ENCODE results near the gene ADAT1. TPM values are rescaled to one million over a fixed set of nuclear protein-coding genes. Genes with fewer than 3 reads are reported as not detected.

The ADAT1 gene
- total RNA-seq, 2 experiments from 2014 or later: 46.7 to 47.6 TPM

DNA sequence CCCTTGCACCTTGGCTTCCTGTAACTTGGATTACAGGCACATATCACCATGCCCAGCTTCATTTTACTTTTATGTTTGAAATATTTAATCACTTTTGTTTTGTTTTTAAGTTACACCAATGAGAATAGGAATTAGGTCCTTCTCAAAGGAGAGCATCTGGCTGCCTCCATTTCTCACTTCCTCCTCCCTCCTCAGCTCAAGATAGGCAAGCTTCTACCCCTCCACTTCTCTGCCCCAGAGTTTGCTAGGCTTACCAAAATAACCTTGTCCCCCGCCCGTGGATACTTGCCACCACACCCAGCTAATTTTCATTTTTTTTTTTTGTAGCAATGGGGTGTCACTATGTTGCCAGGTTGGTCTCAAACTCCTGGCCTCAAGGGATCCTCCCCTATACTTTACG, 39.0 kb downstream of the ADAT1 start:
- Mint-ChIP-seq H3K4me3 (no peak overlapping the region), H3K9me3 (no peaks in the 10 kb centered on the region), H3K4me1 (ENCODE audit: low read depth) (no peaks in the 10 kb centered on the region), H3K36me3 (ENCODE audit: low read depth) (peaks cover 28% of the 10 kb centered on the region), H3K27ac (no peak overlapping the region), H3K27me3 (no peaks in the 10 kb centered on the region)
- ChIA-PET CTCF (no interaction called here), POLR2A (no interaction called here)
- intact Hi-C loops (cut with DNase I, micrococcal nuclease): no loop called here
- ATAC-seq (ENCODE audit: poor library complexity): no peak
- Histone ChIP-seq H3K36me3 (ENCODE audit: insufficient read depth, low read length) (peaks cover 11% of the 10 kb centered on the region), H3K27ac (ENCODE audit: low read depth in 1 of 2, low read length in 2 of 2) (no peak overlapping the region), H3K27me3 (ENCODE audit: control insufficient read depth in 1 of 2, insufficient read depth in 2 of 2, low read length in 2 of 2) (no peaks in the 10 kb centered on the region), H3K9me3 (ENCODE audit: control insufficient read depth in 1 of 2, insufficient read depth in 1 of 2, low read length in 2 of 2) (no peaks in the 10 kb centered on the region), H3K4me3 (ENCODE audit: low read length) (no peak overlapping the region), H3K4me1 (ENCODE audit: insufficient read depth, low read length) (no peaks in the 10 kb centered on the region)
- DNase-seq: no peak
- TF ChIP-seq, protein P1, sequence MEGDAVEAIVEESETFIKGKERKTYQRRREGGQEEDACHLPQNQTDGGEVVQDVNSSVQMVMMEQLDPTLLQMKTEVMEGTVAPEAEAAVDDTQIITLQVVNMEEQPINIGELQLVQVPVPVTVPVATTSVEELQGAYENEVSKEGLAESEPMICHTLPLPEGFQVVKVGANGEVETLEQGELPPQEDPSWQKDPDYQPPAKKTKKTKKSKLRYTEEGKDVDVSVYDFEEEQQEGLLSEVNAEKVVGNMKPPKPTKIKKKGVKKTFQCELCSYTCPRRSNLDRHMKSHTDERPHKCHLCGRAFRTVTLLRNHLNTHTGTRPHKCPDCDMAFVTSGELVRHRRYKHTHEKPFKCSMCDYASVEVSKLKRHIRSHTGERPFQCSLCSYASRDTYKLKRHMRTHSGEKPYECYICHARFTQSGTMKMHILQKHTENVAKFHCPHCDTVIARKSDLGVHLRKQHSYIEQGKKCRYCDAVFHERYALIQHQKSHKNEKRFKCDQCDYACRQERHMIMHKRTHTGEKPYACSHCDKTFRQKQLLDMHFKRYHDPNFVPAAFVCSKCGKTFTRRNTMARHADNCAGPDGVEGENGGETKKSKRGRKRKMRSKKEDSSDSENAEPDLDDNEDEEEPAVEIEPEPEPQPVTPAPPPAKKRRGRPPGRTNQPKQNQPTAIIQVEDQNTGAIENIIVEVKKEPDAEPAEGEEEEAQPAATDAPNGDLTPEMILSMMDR (IDR thresholded peaks at IDR 0.05): no peak

DNA sequence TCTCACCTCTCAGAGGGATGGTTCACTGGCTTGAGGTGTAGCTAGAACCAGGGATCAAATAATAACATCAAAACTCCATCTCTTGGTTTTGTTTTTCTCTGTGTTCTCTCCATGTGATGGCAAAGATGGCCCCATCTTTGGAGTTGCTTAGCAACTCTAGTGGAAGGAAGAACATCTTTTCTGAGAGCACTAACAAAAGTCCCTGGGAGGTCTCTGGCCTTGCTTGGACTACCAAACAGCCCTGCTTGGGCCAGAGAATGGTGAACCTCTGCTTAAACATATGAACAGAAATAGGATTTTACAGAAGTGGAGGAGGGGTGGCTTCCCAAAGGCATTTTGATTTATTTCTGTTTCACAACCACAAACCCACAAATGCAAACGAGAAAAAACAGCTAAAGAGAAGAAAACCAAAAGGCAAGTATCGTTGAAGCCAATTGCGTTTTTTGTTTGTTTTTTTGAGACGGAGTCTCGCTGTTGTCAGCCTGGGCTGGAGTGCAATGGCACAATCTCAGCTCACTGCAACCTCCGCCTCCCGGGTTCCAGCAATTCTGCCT, 43.7 kb downstream of the ADAT1 start:
- no peaks in the 10 kb centered on the region for H3K27me3 Mint-ChIP-seq
- intact Hi-C loops (cut with DNase I, micrococcal nuclease): no loop called here
- TF ChIP-seq, protein P1 (IDR thresholded peaks at IDR 0.05): no peak
- H3K4me3 Mint-ChIP-seq: no peak overlapping the region
- POLR2A ChIA-PET: no interaction called here
- no peak overlapping the region for H3K27ac Mint-ChIP-seq
- Histone ChIP-seq H3K9me3 (ENCODE audit: control insufficient read depth in 1 of 2, insufficient read depth in 1 of 2, low read length in 2 of 2) (no peaks in the 10 kb centered on the region), H3K27ac (ENCODE audit: low read depth in 1 of 2, low read length in 2 of 2) (no peak overlapping the region), H3K4me1 (ENCODE audit: insufficient read depth, low read length) (no peaks in the 10 kb centered on the region), H3K4me3 (ENCODE audit: low read length) (no peak overlapping the region), H3K27me3 (ENCODE audit: control insufficient read depth in 1 of 2, insufficient read depth in 2 of 2, low read length in 2 of 2) (no peaks in the 10 kb centered on the region), H3K36me3 (ENCODE audit: insufficient read depth, low read length) (peaks cover 51% of the 10 kb centered on the region)
- CTCF ChIA-PET: interaction anchor here (1.4 kb wide), 1 partner anchor 62 kb away, joined by 8 read pairs; no protein-coding TSS in a partner anchor
- no peak for DNase-seq
- peaks cover 55% of the 10 kb centered on the region for H3K36me3 Mint-ChIP-seq (ENCODE audit: low read depth)
- no peak for ATAC-seq (ENCODE audit: poor library complexity)
- peaks cover 14% of the 10 kb centered on the region for H3K4me1 Mint-ChIP-seq (ENCODE audit: low read depth)
- H3K9me3 Mint-ChIP-seq: no peaks in the 10 kb centered on the region

DNA sequence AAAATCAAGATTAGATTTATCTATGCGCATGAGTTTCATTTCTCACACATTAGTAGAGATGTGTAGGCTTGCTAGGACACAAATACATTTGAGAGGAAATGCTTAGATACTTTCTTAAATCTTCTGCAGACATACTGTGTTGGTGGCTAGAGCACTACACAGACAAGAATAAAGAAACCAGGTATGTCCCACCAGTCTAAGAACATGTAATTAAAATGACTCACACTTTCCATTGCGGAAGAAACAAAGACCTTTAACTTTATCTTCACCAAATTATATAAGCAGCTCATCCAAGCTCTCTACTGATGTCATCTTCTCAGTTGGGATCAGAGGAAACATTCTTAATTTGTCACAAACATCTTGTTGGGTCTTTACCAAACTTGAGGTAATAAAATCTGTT, 44.4 kb downstream of the ADAT1 start:
- H3K27ac Mint-ChIP-seq: no peak overlapping the region
- ChIA-PET POLR2A (no interaction called here), CTCF (interaction anchor here (1.4 kb wide), 1 partner anchor 61 kb away, joined by 8 read pairs; no protein-coding TSS in a partner anchor)

More for the DNA sequence above, 44.4 kb downstream of the ADAT1 start:
- H3K27me3 ChIP-seq (ENCODE audit: control insufficient read depth in 1 of 2, insufficient read depth in 2 of 2, low read length in 2 of 2): no peaks in the 10 kb centered on the region
- no peak for DNase-seq
- intact Hi-C loops (cut with DNase I, micrococcal nuclease): no loop called here
- H3K36me3 Mint-ChIP-seq (ENCODE audit: low read depth): peaks cover 62% of the 10 kb centered on the region
- no peaks in the 10 kb centered on the region for H3K27me3 Mint-ChIP-seq
- H3K36me3 ChIP-seq (ENCODE audit: insufficient read depth, low read length): peaks cover 57% of the 10 kb centered on the region
- H3K9me3 ChIP-seq (ENCODE audit: control insufficient read depth in 1 of 2, insufficient read depth in 1 of 2, low read length in 2 of 2): no peaks in the 10 kb centered on the region
- no peaks in the 10 kb centered on the region for H3K4me1 ChIP-seq (ENCODE audit: insufficient read depth, low read length)
- H3K27ac ChIP-seq (ENCODE audit: low read depth in 1 of 2, low read length in 2 of 2): no peak overlapping the region
- peaks cover 19% of the 10 kb centered on the region for H3K4me1 Mint-ChIP-seq (ENCODE audit: low read depth)
- no peak overlapping the region for H3K4me3 ChIP-seq (ENCODE audit: low read length)
- TF ChIP-seq, protein P1 (IDR thresholded peaks at IDR 0.05): no peak
- no peak overlapping the region for H3K4me3 Mint-ChIP-seq
- no peak for ATAC-seq (ENCODE audit: poor library complexity)
- no peaks in the 10 kb centered on the region for H3K9me3 Mint-ChIP-seq
